ENCODE measurements around the gene SETD4. TPM values are rescaled to one million over a fixed set of nuclear protein-coding genes. Genes with fewer than 3 reads are reported as not detected.

Gene SETD4
- total RNA-seq, 1 donor from 2014 or later = 29.4 TPM

DNA sequence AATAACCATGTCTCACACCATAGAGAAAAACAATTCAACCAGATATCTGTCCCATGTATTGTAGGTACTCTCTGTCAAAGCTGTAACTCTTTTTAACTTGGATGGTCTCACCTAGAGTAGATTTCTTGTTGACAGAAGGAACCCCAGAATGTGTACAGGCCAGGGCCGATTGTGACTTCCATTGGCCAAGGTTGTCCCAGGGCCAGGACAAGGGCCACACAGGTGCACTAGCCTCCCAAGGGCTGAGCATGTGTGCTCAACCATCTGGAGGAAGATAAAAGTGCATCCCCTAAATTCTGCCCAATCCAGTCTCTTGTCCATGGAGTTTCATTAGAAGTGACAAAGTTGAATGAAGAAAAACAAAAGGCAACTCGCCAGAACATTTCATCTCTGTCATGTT, 51.8 kb downstream of the SETD4 start:
- DNase-seq (ENCODE audit: low read depth) = no peak

DNA sequence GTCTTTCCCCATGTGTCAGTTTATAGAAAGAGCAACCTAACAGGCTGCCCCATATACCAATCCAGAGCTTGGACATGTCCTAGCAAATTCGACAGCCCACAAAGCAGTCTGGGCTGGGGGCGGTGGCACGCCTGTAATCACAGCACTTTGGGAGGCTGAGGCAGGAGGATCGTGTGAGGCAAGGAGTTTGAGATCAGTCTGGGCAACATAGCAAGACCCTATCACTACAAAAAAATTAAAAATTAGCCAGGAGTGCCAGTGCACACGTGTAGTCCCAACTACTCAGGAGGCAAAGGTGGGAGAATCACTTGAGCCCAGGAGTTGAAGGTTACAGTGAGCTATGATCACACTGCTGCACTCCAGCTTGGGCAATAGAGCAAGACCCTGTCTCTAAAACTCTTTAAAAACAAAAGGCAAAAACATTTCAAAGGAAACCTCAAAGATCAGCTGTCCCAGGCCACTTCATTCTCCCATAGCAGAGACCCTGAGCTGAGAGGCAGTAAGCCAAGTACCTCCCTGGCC, 54.4 kb downstream of the SETD4 start:
- DNase-seq (ENCODE audit: low read depth) = no peak

DNA sequence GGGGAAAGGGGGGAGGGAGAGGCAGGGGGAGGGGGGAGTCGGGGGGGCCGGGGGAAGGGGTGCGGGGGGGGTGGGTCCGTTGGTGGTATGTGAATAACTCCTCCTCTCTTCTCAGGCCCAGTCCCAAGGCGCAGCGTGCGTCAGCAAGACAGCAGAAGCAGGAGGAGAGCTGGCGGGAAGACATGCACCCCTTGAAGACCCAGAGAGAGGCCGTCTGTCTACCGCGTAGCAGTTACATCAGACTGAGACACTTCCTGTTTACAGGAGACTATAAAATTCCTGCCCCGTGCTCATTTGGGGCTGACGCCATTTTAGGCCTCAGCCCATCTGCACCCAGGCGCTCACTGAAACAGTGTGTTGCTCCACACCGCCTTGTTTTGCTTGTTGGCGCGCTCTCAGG, 55.3 kb downstream of the SETD4 start:
- DNase-seq (ENCODE audit: low read depth) = no peak

DNA sequence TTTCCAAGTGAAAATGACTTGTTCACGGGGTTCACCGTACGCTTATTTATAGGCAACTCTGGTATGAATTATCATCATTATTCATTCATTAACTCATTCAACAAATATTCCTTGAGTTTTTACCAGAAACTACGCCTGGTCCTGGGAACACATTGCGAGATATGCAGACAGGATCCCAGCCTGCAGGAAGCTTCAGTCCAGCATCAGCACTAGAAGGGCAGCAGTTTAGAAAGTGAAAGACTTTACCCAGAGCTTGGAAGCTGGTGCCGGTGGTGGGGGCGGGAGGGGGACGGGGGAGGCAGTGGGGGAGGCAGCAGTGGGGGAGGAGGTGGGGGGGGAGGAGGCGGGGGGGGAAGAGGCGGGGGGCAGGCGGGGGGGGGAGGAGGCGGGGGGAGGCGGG, 55.9 kb downstream of the SETD4 start:
- DNase-seq (ENCODE audit: low read depth) = no peak

DNA sequence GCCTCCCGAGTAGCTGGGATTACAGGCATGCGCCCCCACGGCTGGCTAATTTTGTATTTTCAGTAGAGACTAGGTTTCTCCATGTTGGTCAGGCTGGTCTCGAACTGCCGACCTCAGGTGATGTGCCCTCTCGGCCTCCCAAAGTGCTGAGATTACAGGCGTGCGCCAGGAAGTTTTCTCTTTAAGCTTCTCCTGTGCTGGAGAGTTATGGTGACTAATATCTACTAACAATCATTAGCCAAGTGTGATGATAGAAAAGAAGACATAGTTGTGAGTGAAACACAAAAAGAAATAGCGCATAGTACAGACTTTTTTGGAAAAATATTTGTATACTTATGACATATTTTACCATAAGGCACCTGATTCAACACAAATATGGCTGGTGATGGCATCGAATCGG, 56.5 kb downstream of the SETD4 start:
- no peak for DNase-seq (ENCODE audit: low read depth)

DNA sequence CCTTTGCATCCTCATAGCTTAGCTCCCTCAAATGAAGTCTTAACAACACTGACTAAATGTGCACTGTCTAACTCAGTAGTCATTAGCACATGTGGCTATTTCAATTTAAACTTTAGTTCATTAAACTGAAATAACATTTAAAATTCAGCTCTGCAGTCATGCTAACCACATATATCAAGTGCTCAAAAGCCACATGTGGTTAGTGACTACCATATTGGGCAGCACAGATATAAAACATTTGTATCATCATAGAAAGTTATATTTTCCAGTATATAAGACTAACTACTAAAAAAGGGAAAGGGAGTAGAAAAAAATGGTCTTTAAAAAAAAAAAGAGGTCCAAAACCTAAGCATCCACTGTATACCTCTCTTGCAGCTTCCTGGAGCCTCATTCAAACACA, 64.1 kb downstream of the SETD4 start:
- DNase-seq (ENCODE audit: low read depth) = no peak

DNA sequence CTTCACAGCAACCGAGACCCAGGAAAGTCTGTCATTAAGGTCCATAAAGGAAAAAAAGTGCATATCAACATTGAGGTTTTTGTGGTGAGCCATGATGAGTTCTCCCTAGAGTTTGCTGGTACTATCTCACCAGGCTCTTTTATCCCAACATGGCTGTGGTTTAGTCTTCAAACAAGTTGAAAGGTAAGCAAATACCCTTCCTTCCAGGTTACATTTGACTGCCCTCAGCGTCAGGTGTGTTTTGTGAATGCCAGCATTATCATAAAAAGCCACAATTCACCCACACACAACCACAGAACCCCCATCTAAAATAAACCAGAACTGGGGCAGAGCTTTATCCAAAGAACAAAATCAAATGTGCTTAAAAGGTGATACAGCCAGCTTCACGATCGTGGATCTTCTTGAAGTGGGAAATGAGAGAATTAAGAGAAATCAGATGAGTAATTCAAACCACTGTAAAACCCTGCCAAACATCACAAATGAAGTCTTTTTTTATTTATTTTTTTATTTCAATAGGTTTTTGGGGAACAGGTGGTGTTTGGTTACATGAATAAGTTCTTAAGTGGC, 64.7 kb downstream of the SETD4 start:
- no peak for DNase-seq (ENCODE audit: low read depth)

DNA sequence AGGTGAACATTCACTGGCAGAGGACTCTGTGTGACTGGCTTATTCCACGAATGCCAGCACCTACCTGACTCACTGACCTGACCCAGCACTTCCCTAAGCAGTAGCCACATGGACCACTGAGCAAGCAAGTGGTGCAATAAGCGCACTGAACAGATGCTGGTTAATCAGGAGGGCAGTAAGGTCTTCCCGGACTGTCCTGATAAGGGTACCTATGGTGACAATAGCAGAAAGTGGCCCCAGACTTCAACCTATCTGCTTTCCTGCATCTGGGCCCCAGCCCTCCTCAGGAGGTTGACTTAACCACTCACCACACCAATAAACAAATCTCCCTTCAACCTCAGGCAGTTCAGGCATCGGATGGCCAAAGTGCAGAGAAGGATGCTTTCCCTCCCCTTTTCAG, 65.7 kb downstream of the SETD4 start:
- no peak for DNase-seq (ENCODE audit: low read depth)

DNA sequence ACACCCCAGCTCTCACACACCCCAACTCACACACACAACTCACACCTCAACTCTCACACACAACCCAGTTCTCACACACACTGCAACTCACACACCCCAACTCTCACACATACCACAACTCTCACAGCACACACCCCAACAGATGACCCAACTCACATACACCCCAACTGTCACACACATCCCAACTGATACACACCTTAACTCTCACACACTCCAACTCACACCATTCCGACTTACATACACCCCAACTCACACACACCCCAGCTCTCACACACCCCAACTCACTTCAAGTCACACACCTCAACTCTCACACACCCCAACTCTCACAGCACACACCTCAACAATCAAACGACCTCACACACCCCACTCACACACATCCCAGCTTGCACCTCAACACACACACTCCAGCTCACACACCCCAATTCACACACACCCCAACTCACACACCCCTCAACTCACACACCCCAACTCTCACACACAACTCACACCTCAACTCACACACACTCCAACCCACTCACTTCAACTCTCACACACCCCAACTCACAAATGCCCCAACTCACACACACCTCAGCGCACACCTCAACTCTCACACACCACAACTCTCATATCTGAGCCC, 66.3 kb downstream of the SETD4 start:
- DNase-seq (ENCODE audit: low read depth) = no peak

DNA sequence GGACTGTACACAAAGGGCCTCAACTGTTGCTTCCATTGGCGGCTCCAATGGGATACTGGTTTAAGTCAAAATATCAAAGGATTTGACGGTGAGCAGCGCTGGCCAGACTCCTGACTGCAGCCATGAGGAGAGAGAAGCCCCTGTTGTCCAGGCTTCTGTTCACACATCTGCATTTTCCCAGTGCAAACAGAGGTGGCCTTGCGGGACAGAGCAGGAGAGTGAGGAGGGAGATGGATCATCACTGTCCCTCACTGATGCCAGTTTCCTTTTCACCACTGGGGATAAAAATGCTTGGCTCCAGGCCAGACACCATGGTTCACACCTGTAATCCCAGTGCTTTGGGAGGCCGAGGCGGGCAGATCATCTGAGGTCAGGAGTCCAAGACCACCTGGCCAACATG, 69.2 kb downstream of the SETD4 start:
- no peak for DNase-seq (ENCODE audit: low read depth)

DNA sequence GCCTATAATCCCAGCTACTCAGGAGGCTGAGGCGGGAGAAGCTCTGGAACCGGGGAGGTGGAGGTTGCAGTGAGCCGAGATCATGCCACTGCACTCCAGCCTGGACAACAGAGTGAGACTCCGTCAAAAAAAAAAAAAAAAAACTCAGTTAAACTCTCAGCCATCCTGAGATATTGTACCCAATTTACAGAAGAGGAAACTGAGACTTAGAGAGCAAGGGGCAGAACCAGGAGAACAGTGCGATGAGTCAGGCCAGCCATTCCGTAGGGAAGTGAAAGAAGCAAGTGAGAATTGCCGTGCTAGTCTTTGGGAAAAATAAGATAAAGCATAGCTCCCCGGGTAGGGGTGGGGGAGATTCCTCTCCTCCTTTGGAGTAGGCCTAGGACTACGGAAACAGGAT, 69.7 kb downstream of the SETD4 start:
- DNase-seq (ENCODE audit: low read depth) = no peak

DNA sequence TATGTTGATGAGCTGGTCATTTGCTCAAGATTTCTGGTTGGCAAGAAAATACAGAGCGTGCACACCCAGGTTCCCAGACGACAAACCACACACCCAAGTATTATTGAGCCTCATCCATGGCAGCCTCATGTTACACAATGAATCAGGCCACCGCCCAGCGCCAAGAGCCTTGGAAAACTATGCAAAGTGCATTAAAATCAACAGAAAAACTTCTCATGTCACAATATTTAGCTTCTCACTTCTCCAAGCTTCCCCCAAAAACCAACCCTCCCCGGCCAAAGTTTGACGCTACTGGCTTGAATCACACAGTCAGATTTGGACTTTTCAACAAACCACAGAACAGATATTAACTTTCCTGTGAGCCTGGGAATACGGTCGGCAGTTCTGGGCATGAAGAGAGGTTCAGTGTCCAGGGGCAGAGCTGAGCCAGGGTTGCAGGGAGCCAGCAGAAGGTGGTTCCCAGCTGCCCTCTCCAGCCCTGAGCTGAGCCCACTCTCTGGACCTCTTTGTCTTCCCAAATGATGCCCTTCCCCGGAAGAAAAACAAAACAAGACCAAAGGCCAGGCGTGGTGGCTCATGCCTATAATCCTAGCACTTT, 71.1 kb downstream of the SETD4 start:
- no peak for DNase-seq (ENCODE audit: low read depth)

DNA sequence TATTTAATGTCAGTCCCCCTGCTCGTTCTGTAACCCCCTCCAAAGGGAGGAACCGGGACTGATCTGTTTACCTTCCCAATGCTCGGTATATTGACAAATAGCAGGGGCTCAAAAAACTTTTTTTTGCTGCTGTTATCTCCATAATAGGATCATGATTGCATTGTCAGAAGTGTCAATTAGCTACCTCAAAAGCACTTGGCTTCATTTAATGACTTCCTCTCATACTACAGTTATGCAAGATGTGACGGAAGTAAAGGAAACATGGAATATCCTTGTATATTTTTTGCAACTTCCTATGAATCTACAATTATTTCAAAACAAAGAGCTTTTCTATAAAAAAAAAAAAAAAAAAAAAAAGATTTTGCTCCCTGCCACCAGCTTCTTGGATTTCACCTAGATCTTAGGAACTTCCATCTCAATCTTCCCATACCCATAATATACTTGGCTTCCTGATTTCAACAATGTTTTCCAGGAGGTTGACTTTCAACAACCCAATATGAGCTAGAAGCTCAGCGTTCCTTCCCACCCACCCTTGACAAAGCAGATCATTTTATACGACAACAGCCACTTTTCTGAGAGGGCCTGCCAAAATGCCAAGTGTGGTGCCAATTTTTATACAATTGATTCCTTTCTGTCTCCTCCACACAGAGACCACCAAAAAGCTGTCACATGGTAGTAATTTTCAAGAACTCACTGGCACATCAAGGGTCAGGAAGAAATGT, 71.7 kb downstream of the SETD4 start:
- no peak for DNase-seq (ENCODE audit: low read depth)

DNA sequence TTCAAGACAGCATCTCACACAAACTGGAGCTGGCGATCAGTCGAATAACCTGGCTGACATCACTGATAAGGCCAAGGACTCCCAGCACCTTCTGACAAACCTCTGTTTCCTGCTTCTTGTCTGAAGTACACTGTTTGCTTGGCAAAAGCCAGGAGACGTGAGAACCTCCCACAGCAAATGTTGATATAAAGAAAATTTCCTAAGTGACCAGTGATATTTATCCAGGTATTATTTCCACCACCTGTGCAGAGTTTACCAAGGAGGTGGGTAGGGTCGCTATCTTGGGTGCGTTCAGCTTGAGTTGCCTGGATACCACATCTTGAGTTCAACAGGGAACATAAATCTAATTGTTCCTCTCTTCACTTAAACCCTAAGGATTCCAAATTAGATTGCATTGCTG, 72.9 kb downstream of the SETD4 start:
- DNase-seq (ENCODE audit: low read depth) = no peak

DNA sequence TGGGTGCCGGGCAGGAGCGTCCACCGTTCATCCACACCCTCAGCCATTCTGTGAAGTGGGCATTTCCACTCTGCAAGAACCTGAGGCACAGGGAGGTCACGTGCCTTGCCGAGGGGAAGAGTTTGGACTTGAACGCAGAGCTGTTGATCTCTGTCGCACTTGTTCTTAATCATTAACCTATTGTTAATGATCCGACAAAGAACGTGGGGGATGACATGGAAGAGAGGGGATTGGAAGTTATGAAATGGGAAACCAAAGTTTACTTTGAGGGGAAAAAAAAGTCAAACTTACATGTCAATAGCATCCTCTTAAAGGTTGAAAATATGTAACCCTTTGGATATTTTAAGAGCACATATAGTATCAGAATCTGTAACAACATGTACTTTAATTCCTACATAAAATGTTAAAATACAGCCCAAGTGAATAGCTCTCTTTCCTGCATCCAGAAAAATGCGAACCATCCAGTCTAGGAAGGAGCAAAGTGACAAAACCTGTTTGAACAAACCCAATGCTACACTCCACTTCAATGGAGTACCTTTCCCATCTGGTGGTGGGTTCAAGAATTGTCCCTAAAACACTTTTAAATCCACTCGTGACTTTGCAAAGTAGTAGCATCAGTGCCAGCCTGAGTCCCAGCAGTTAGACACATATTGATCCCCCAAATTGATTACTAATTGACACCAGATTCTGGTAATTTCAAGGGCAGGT, 75.5 kb downstream of the SETD4 start:
- peak; percentile 57 for DNase-seq (ENCODE audit: low read depth)

Other genes with a start within 250 kb of the SETD4 start
- 113 and 293 TPM in 2 replicates for gene CBR1, start 9.5 kb upstream of the SETD4 start, total RNA-seq
- gene CBR3, start 74.6 kb upstream of the SETD4 start, total RNA-seq = 1.4 and 3.3 TPM in 2 replicates
- 21.0 and 25.4 TPM in 2 replicates for gene DOP1B, start 96.3 kb upstream of the SETD4 start, total RNA-seq

Data from renal cortical epithelial cell (primary cell).